Fibroblast of skin of right biceps (primary cell): ENCODE results near the gene ZNF138.
"Not testable (repeated sequence)": the region's sequence is repeated elsewhere in the genome, so short reads cannot be mapped to it uniquely, and the experiment has no call there.

Experiments
- DNase-seq: peaks from one replicate; pipeline ENCODE4 v3.0.0-alpha.2; 2013

The ZNF138 gene

DNA sequence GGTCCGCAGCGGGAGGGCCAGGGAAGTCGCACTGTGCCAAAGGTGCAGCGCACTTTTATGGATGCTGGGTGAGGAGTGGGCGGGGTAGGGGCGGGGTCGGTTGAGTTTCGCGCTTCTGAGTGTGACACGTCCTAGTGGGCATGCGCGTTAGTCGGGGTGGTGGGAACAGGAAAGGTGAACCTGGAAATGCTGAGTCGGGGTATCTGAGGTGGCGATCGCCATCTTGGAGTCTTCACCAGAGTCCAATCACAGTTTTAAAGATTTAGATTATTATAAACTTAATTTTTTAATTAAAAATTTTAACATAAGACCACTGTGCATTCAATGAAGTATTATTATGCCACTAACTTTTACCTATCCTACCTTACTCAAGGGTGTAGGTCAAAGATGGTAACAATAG lies 45.7 kb downstream of the ZNF138 start:
- DNase-seq = no peak

DNA sequence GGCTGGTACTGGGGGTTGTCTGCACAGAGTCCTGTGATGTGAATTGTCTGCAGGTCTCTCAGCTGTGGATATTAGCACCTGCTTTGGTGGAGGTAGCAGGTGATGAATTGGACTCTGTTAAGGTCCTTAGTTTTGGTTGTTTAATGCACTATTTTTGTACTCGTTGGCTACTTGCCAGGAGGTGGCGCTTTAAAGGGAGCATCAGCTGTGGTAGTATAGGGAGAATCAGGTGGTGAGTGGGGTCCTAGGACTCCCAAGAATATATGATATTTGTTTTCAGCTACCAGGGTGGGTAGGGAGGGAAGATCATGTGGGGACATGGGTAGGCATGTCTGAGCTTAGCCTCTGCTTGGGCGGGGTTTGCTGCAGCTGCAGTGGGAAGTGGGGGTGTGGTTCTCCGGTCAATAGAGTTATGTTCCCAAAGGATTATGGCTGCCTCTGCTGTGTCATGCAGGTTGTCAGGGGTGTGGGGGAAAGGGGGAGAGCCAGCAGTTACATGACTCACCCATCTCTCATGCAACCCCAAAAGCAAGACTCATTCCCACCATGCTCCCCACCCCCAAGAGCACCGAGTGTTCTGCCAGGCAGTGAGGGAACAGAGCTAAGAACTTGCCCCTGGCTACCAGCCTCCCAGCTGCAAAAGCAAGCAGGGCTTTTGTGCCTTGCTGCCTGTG lies 55.2 kb downstream of the ZNF138 start:
- no peak for DNase-seq

DNA sequence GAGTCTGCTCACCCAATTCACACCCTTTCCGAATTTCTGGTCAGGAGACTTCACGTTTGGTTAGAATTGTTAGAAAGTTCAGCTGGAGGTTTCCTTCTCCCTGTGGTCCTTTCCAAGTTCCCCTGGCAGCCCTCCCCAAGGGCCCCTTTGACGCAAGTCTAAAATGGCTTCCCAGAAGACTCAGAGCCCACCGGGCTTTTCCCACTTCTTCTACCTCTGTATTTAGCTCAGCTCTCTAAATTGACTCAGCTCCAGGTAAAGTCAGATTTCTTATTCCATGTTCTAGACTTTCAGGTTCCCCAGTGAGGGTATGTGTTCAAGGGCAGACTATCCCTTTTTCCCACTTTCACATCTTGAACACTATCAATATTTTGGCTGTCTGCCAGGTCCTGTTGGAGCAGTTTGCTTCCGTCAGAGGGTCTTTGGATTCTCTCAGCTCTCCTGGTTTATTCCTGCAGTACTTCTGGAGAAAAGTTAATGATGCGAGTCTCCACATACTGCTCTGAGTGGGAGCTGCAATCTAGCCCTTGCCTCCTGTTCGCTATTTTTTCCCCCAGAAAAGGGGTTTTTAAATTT lies 55.8 kb downstream of the ZNF138 start:
- DNase-seq = no peak

DNA sequence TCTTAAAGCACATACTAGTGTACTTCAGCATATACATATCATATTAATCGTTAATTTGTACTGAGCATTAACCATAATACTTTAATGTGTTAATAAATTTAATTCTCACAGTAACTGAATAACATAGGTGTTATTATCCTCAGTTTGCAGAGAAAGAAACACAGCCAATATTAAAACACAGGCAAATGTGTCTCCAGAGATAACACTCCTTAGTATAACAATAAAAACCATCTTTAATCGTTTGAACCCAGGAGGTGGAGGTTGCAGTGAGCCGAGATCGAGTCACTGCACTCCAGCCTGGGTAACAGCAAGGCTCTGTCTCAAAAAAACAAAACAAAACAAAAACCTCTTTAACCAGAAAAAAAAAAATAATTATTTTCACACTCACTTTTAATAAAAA lies 59.5 kb downstream of the ZNF138 start:
- no peak for DNase-seq

DNA sequence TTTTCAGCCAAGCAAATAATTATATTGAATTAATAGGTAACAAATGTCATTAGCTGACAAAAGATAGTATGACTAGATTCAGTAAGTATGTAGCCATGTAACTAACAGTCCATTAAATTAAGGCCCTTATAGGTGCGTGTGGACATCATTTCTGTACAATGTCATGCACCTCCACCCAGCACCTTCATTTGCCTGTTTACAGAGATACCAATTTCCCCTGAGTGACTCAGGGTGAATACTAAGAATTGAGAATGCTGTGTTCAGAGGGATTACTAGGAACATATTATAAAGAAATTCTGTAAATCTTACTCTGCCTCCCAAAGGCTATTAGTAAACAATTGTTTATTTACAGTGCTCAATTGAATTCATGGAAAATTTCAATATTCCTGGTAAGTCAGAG lies 60.7 kb downstream of the ZNF138 start:
- no peak for DNase-seq

DNA sequence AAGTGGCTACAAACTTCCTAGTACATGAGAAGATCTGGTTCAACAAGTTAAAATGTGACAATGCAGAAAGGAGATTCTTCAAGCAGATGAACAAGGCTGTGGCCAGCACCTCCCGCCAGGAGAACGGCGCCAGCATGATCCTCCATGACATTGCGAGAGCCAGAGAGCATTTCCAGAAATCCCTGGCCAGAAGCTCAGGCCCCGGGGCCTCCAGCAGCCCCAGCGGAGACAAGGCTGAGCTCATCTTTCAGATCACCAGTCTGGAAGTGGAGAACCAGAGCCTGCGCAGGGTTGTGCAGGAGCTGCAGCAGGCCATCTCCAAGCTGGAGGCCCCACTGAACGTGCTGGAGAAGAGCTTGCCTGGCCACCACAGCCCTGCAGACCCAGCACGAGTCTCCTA lies 68.8 kb downstream of the ZNF138 start:
- DNase-seq = no peak

DNA sequence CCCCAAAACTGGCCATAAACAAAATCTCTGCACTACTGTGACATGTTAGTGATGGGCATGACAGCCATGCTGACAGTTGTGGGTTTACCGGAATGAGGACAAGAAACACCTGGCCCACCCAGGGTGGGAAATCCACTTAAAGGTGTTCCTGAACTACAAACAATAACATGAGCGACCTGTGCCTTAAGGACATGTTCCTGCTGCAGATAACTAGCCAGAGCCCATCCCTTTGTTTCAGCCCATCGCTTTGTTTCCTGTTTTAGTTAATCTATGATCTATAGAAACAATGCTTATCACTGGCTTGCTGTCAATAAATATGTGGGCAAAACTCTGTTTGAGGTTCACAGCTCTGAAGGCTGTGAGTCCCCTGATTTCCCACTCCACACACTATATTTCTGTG lies 69.3 kb downstream of the ZNF138 start:
- not testable (repeated sequence) for DNase-seq

DNA sequence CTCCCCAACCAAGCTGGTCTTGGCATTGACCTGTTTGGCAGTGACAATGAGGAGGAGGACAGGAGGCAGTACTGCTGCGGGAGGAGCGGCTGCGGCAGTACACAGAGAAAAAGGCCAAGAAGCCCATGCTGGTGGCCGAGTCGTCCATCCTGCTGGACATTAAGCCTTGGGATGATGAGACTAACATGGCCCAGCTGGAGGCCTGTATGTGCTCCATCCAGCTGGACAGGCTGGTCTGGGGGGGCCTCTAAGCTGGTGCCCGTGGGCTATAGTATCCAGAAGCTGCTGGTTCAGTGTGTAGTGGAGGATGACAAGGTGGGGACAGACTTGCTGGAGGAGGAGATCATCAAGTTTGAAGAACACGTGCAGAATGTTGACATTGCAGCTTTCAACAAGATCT lies 69.7 kb downstream of the ZNF138 start:
- DNase-seq = no peak

DNA sequence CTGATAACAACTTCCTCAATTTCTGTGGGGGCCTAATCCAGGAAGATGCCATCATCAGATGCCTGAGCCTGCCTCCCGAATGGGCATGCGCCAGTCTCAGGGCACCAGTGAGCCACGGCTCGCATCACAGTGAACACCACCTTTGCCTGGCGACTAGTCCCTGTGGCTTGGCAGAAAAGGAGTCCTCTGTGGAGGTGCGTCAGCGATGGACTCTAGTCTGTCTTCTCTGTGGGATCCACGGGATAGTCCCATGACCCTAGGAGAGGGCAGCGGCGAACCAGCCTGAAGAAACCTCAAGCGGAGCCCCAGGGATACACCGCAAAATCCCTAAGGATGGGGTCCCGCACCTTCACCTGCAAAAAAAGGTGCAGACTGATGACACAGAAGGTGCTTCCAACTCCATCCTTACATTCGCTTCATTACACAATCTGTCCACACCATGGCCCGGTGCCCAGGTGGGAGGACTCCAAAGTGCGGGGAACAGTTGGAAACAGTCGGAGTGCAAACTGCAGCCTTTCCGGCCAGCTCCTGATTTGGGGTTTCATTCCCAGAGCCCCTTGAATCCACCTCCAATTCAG lies 73.7 kb downstream of the ZNF138 start:
- no peak for DNase-seq

DNA sequence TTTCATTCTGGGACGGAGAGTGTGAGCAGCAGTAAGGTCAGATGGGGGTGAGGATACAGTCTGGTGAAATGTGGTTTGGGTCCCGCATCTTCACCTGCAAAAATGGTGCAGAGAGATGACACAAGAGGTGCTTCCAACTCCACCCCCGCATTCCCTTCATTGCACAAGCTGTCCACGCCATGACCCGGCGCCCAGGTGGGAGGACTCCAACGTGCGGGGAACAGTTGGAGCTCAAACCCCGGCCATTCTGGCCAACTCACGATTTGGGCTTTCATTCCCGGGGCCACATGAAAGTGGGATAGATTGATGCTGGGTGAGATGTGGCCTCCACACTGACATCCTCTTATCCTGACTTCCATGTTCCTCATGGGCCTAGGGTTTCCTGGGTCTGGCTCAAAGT lies 74.3 kb downstream of the ZNF138 start:
- no peak for DNase-seq

DNA sequence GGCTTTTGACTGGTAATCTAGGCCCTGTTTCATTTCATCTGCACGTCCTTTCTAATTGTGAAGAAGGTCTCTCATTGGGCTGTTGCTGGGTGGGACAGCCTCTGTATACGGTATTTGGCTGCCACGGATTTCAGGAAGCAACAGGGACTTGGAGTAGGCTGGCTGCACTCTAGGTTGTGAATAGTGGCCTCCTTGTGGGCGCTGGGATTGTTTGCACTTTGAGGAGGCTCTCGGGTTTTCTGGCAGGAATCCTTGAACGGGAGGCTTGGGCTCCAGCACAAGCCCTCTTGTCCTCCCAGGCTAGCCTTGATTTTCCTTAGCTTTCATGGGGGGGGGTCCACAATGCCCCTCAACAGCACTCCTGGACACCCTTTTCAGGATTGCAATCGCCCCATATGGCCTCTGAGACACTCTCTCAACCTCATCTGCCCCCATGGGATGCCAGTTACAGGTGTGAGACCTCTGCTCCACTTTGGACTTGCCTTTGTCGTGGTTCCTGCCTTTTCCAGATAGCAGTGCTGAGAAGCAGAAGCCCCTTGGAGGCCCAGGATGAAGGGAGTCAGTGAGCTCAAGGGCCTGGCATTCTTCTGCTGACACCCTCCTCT lies 75.0 kb downstream of the ZNF138 start:
- DNase-seq = no peak

DNA sequence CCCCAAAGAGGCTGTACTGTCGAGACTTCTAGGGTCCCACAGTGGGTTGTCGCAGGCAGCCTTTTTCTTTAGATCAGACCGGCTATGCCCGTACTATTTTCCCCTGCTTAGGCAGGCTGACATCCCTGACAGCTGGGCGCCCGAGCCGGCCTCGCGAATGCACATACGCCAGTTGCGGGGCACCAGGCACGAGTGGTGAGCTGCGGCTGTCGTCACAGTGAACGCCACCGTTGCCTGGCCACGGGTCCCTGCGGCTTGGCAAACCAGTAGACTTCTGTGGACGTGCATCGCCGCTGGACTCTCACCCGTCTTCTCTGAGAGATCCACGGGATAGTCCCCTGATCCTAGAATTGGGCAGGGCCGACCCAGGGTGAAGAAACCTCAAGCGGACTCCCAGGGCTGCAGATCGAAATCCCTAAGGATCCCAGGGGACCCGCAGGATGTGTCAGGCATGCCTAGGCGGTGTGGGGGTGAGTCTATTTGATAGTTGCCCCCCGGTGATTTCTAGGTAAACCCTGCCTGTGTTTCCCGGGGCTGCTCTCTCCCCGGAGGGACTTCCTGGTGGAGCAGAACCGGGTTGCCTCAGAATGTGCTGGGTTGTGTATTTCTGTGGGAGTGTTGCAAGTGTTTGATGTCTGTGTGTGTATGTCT lies 75.8 kb downstream of the ZNF138 start:
- DNase-seq = no peak

DNA sequence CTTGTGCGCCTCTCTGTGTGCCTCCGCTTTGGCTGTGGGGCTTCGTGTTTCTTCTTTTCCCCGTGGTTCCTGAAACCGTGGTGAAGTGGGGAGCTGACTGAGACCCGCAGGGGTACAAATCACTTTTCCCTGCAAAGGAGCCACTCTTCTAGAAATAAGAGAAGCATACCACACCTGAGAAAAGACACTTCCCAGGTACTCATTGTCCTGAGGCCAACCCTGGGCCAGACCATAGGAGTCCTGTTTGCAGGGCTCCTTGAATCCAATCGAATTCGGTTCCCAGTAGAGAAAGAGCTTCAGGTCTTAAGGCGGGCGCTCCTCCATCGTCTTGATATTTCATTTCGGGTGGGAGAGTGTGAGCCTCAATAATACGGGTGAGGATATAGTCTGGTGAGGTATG lies 76.4 kb downstream of the ZNF138 start:
- no peak for DNase-seq

DNA sequence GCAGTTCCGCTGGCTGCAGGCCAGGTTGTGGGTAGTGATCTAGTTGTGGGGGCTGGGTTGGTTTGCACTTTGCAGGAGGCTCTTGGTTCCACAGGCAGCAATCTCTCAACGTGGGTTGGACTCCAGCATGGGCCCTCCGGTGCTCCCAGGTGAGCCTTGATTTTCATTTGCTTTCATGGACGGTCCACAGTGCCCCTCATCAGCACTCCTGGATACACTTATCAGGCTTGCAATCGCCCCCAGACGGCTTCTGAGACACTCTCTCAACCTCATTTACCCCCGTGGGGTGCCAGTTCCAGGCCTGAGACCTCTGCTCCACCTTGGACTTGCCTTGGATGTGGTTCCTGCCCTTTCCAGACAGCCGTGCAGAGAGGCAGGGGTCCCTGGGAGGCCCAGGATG lies 77.5 kb downstream of the ZNF138 start:
- no peak for DNase-seq

DNA sequence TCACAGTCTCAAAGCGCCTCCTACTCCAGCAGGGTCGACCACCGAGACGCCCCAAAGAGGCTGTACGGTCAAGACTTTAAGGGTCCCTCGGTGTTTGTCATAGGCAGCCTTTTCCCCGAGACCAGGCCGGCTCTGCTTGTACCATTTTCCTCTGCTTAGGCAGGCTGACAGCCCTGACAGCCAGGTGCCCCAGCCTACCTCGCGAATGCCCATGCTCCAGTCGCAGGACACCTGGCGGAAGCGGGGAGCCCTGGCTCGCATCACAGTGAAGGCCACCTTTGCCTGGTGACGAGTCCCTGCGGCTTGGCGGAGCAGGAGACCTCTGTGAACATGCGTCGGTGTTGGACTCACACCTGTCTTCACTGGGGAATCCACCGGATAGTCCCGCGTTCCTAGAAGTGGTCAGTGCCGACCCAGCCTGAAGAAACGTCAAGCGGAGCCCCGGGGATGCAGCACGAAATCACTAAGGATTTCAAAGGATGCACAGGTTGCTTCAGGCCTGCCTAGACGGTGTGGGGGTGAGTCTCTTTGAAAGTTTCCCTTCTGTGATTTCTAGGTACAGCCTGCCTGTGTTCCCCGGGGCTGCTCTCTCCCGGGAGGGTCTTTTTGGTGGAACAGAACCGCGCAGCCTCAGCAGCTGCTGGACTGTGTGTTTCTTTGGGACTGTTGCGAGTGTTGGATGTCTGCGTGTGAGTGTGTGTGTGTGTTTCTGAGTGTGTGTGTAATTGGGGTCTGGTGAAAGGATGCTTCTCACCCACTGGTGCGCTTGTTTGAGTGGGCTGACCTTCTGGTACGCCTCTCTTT lies 78.3 kb downstream of the ZNF138 start:
- DNase-seq = no peak

DNA sequence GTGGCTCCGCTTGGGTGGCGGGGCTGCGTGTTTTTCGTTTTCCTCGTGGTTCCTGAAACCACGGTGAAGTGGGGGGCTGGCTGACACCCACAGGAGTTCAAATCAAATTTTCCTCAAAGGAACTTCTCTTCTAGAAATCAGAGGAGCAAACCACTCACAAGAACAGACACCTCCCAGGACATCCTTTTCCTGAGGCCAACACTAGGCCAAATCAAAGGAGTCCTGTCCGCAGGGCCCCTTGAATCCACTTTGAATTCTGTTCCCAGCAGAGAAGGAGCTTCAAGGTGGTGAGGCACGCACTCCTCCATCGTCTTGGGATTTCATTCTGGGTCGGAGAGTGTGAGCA lies 78.9 kb downstream of the ZNF138 start:
- DNase-seq = no peak

DNA sequence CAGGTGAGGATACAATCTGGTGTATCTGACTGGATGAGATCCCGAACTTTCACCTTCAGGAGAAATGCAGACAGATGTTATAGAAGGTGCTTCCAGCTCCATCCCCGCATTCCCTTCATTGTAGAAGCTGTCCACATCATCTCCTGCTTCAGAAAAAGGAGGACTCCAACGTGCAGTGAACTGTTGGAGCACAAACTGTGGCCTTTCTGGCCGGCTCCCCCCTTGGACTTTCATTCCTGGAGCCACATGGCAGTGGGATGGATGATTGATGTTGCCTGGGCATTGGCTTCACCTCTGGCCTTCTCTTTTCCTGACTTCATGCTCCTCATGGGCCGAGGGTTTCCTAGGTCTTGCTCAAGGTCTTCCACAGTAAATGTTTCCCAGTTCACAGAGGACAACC lies 79.3 kb downstream of the ZNF138 start:
- DNase-seq = no peak

DNA sequence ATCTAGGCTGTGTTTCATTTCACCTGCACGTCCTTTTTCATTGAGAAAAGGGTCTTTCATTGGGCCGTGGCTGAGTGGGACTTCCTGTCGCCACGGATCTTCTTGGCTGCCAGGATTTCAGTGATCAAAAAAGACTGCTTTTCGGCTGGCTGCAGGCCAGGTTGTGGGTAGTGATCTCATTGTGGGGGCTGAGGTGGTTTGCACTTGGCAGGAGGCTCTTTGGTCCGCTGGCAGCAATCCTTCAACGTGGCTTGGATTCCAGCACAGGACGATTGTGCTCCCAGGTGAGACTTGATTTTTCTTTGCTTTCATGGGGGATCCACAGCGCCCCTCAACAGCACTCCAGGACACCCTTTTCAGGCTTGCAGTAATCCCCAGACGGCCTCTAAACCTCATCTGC lies 79.9 kb downstream of the ZNF138 start:
- no peak for DNase-seq

DNA sequence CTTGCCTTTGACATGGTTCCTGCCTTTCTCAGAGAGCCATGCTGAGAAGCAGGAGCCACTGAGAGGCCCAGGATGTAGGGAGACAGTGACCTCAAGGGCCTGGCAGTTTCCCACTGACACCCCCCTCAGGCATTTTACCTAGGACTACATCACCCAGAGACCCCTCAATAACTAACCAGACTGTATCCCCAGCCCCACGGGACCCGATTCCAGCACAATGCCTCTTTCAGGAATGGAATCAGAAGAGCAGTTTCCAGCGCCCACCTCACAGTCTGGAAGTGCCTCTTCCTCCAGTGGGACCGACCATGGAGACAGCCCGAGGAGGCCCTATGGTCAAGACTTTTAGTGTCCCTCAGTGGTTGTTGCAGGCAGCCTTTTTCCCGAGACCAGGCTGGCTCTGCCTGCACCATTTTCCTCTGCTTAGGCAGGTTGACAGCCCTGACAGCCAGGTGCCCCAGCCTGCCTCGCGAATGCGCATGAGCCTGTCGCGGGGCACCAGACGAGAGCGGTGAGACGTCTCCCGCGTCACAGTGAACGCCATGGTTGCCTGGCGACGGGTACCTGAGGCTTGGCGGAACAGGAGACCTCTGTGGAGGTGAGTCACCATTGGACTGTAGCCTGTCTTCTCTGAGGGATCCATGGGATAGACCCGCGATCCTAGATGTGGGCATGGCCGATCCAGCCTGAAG lies 80.5 kb downstream of the ZNF138 start:
- no peak for DNase-seq

DNA sequence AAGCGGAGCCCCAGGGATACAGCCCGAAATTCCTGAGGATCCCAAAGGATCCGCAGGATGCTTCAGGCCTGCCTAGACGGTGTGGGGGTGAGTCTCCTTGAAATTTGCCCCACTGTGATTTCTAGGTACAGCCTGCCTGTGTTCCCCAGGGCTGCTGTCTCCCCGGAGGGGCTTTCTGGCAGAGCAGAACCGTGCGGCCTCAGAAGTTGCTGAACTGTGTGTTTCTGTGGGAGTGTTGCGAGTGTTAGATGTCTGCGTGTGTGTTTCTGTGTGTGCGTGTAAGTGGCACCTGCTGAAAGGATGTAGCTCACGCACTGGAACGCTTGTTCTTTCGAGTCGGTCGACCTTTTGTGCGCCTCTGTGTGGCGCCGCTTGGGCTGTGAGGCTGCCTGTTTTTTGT lies 81.0 kb downstream of the ZNF138 start:
- DNase-seq = no peak

DNA sequence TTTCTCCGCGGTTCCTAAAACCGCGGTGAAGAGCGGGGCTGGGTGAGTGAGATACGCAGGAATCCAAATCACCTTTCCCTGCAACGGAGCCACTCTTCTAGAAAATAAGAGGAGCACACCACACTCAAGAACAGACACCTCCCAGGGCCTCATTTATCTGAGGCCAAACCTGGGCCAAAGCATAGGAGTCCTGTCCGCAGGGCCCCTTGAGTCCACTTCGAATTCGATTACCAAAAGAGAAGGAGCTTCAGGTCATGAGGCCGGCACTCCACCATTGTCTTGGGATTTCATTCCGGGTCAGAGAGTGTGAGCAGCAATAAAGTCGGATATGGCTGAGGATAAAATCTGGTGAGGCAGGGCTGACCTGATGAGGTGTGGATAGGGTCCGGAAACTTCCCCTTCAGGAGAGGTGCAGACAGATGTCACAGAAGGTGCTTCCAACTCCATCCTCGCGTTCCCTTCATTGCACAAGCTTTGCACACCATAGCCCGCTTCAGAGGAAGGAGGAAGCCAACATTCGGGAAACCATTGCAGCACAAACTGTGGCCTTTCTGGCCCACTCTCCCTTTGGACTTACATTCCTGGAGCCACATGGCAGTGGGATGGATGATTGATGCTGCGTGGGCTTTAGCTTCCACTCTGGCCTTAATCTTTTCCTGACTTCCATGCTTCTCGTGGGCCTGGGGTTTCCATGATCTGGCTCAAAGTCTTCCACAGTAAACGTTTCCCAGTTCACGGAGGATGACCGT lies 81.6 kb downstream of the ZNF138 start:
- no peak for DNase-seq
